ENCODE results near the gene PPM1H.

Gene PPM1H

DNA sequence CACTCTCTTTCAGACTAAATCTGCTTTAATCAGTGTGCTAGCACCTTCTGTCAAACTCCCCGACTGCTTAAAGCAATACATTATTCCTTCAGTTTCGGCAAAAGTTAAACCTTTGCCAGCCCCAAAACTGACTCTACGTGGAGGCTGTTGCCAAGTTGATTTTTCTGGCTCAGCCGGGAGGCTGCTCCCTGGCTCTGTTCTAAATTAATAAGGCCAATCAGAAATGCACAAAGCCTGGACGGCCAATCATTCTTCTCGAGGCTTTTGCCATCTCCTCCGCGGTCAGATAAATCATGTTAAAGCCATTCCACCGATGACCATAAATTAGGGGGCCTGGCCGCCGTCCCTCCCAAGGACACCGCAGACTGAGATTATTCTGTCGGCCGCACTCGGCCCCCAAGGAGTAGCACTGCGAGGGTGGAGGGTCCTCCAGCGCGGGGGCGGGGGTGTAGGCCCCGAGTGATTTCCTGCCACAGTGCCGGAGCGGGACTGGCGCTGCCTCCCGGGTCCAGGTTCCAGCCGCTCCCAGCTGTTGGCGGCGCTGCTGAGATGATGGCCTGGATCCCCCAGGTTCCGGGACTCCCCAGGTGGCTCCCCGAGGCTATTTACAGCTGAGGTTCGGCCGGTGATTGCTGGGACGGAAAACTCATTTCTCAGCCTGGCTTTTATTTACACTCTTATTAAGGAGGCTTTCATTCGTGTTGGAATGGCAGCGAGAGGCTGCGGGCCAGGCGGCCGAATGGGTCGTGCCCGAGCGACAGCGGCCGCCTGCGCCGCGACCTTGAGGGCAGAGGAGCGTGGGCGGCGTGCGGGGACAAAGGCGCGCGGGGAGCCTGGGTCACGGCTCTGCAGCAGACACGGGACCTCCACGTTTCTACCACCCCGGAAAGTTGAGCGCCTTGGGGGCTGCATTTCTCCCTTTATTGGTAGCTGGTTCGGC, 303.2 kb downstream of the PPM1H start:
- Histone ChIP-seq H3K27ac (ENCODE audit: low read depth, low read length, poor library complexity, severe bottlenecking) (no peak overlapping the region), H4K20me1 (ENCODE audit: insufficient read depth, low read length) (no peaks in the 10 kb centered on the region), H3K9me2 (ENCODE audit: low read depth, low read length) (no peaks in the 10 kb centered on the region), H3F3A (ENCODE audit: insufficient read depth, low read length) (no peaks in the 10 kb centered on the region), H3K79me2 (ENCODE audit: insufficient read depth, low read length) (no peaks in the 10 kb centered on the region), H3K9me3 (ENCODE audit: low read length) (no peaks in the 10 kb centered on the region), H3K27me3 (ENCODE audit: insufficient read depth, low read length) (no peaks in the 10 kb centered on the region; the same call in none of the 2 replicates), H3K4me1 (ENCODE audit: insufficient read depth, low read length, severe bottlenecking) (peaks cover 14% of the 10 kb centered on the region), H3K4me3 (ENCODE audit: low read depth, low read length, poor library complexity, severe bottlenecking) (peak overlapping the region; percentile 46), H3K9ac (ENCODE audit: low read length) (no peak overlapping the region), H3K36me3 (ENCODE audit: insufficient read depth, low read length) (no peaks in the 10 kb centered on the region), H2AFZ (ENCODE audit: low read length) (no peak overlapping the region), H3K4me2 (ENCODE audit: low read length) (peak overlapping the region; percentile 51)
- TF ChIP-seq EZH2 (IDR thresholded peaks at IDR 0.05; ENCODE audit: borderline replicate concordance, low read length), result no peak
- TF ChIP-seq, protein P1, sequence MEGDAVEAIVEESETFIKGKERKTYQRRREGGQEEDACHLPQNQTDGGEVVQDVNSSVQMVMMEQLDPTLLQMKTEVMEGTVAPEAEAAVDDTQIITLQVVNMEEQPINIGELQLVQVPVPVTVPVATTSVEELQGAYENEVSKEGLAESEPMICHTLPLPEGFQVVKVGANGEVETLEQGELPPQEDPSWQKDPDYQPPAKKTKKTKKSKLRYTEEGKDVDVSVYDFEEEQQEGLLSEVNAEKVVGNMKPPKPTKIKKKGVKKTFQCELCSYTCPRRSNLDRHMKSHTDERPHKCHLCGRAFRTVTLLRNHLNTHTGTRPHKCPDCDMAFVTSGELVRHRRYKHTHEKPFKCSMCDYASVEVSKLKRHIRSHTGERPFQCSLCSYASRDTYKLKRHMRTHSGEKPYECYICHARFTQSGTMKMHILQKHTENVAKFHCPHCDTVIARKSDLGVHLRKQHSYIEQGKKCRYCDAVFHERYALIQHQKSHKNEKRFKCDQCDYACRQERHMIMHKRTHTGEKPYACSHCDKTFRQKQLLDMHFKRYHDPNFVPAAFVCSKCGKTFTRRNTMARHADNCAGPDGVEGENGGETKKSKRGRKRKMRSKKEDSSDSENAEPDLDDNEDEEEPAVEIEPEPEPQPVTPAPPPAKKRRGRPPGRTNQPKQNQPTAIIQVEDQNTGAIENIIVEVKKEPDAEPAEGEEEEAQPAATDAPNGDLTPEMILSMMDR (IDR thresholded peaks at IDR 0.05; ENCODE audit: low read length), result no peak

DNA sequence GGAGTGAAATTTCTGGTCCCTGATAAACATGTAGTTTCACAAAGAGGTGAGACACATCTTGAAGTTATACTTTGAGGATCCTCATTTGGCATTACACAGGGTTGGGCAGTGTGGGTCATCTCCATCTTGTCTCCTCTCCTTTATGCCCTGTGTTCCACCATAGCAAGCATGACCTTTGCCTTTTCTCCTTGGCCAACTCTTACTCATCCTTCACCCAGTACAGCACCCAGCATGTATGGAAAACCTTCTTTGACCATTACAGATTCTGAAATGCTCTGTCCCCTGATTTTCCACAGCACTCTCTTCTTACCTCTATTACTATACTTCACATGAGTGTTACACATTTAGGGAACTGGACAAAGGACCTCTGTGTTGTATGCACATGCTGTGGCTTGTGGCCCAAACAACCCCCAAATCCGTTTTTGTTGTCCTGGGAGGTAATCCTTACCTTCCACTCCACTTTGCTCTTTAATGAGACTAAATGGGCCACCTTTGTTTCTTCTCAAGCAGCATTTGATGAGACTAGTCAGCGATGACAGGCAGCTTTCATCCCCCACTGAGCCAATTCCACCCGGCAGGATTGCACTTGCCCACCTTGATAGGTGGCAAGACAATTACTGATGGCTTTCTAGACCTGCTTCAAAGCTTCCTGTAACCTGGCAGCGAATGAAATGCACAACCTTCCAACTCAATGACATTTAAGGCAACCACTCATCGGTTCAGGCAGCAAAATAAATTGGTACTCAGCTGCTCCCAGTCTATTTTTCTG, 304.8 kb downstream of the PPM1H start:
- H3K36me3 ChIP-seq (ENCODE audit: insufficient read depth, low read length), result no peaks in the 10 kb centered on the region
- H3K4me2 ChIP-seq (ENCODE audit: low read length), result no peak overlapping the region
- H4K20me1 ChIP-seq (ENCODE audit: insufficient read depth, low read length), result no peaks in the 10 kb centered on the region
- no peaks in the 10 kb centered on the region for H3F3A ChIP-seq (ENCODE audit: insufficient read depth, low read length)
- no peak overlapping the region for H3K9ac ChIP-seq (ENCODE audit: low read length)
- no peaks in the 10 kb centered on the region; the same call in none of the 2 replicates for H3K27me3 ChIP-seq (ENCODE audit: insufficient read depth, low read length)
- H2AFZ ChIP-seq (ENCODE audit: low read length), result no peak overlapping the region
- H3K9me3 ChIP-seq (ENCODE audit: low read length), result no peaks in the 10 kb centered on the region
- H3K4me1 ChIP-seq (ENCODE audit: insufficient read depth, low read length, severe bottlenecking), result peaks cover 14% of the 10 kb centered on the region
- no peak overlapping the region for H3K27ac ChIP-seq (ENCODE audit: low read depth, low read length, poor library complexity, severe bottlenecking)
- H3K4me3 ChIP-seq (ENCODE audit: low read depth, low read length, poor library complexity, severe bottlenecking), result no peak overlapping the region
- H3K79me2 ChIP-seq (ENCODE audit: insufficient read depth, low read length), result no peaks in the 10 kb centered on the region
- TF ChIP-seq, protein P1 (IDR thresholded peaks at IDR 0.05; ENCODE audit: low read length), result no peak
- TF ChIP-seq EZH2 (IDR thresholded peaks at IDR 0.05; ENCODE audit: borderline replicate concordance, low read length), result no peak
- no peaks in the 10 kb centered on the region for H3K9me2 ChIP-seq (ENCODE audit: low read depth, low read length)

DNA sequence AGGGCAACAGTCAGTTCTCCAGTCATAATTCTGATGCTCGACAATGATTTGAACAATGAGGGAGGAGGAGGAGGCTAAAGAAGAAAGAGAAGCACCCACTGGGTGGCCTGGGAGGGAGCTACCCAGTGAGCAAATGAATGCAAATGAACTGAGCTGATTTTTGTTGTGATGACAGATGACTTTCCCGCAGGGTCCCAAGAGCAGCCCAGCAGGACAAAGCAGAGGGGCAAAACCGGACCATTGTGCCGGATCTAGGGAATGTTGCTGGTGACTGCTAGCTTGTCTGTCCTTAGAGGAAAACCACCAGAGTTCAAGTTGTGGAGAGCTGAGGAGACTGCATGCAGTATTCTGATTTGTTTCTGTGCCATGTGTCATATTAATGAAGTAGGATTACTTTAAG, 305.5 kb downstream of the PPM1H start:
- no peak overlapping the region for H3K4me3 ChIP-seq (ENCODE audit: low read depth, low read length, poor library complexity, severe bottlenecking)
- H4K20me1 ChIP-seq (ENCODE audit: insufficient read depth, low read length), result no peaks in the 10 kb centered on the region
- no peak overlapping the region for H2AFZ ChIP-seq (ENCODE audit: low read length)
- H3K36me3 ChIP-seq (ENCODE audit: insufficient read depth, low read length), result no peaks in the 10 kb centered on the region
- no peak for TF ChIP-seq EZH2 (IDR thresholded peaks at IDR 0.05; ENCODE audit: borderline replicate concordance, low read length)
- TF ChIP-seq, protein P1 (IDR thresholded peaks at IDR 0.05; ENCODE audit: low read length), result no peak
- no peaks in the 10 kb centered on the region for H3K9me3 ChIP-seq (ENCODE audit: low read length)
- H3K4me2 ChIP-seq (ENCODE audit: low read length), result no peak overlapping the region
- H3K79me2 ChIP-seq (ENCODE audit: insufficient read depth, low read length), result no peaks in the 10 kb centered on the region
- H3K4me1 ChIP-seq (ENCODE audit: insufficient read depth, low read length, severe bottlenecking), result peaks cover 14% of the 10 kb centered on the region
- no peaks in the 10 kb centered on the region for H3F3A ChIP-seq (ENCODE audit: insufficient read depth, low read length)
- H3K27me3 ChIP-seq (ENCODE audit: insufficient read depth, low read length), result no peaks in the 10 kb centered on the region; the same call in none of the 2 replicates
- no peak overlapping the region for H3K9ac ChIP-seq (ENCODE audit: low read length)
- H3K9me2 ChIP-seq (ENCODE audit: low read depth, low read length), result no peaks in the 10 kb centered on the region
- H3K27ac ChIP-seq (ENCODE audit: low read depth, low read length, poor library complexity, severe bottlenecking), result no peak overlapping the region

Data from OCI-LY1 (cell line).